ENCODE results near the gene PRKAG2.
"Not testable (repeated sequence)": the region's sequence is repeated elsewhere in the genome, so short reads cannot be mapped to it uniquely, and the experiment has no call there.

The PRKAG2 gene

GRCh38 chr7:151883857-151884256 lies 6.9 kb upstream of the PRKAG2 start:
- DNase-seq, result no peak

- DNase-seq, result no peak
Observed at GRCh38 chr7:151882734-151883133, 5.8 kb upstream of the PRKAG2 start.

GRCh38 chr7:151880688-151881087 lies 3.8 kb upstream of the PRKAG2 start:
- DNase-seq, result no peak

- no peak for DNase-seq
Observed at GRCh38 chr7:151877911-151878835, 1.3 kb upstream of the PRKAG2 start.

GRCh38 chr7:151875942-151876898 lies 695 bp downstream of the PRKAG2 start:
- DNase-seq, result peak; percentile 58 to 59

GRCh38 chr7:151874479-151874878 lies 2.4 kb downstream of the PRKAG2 start:
- DNase-seq, result not testable (repeated sequence)

- no peak for DNase-seq
Observed at GRCh38 chr7:151873402-151873965, 3.4 kb downstream of the PRKAG2 start.

- no peak for DNase-seq
Observed at GRCh38 chr7:151872531-151873401, 4.1 kb downstream of the PRKAG2 start.

GRCh38 chr7:151871904-151872303 lies 5.0 kb downstream of the PRKAG2 start:
- no peak for DNase-seq

- no peak for DNase-seq
Observed at GRCh38 chr7:151871189-151871735, 5.7 kb downstream of the PRKAG2 start.

- no peak for DNase-seq
Observed at GRCh38 chr7:151869968-151870918, 6.7 kb downstream of the PRKAG2 start.

GRCh38 chr7:151869455-151869854 lies 7.5 kb downstream of the PRKAG2 start:
- no peak for DNase-seq

- DNase-seq, result no peak
Observed at GRCh38 chr7:151869109-151869428, 7.8 kb downstream of the PRKAG2 start.

GRCh38 chr7:151868396-151869108 lies 8.4 kb downstream of the PRKAG2 start:
- DNase-seq, result no peak

- DNase-seq, result no peak
Observed at GRCh38 chr7:151867912-151868311, 9.0 kb downstream of the PRKAG2 start.

- DNase-seq, result no peak
Observed at GRCh38 chr7:151866761-151867655, 9.9 kb downstream of the PRKAG2 start.

GRCh38 chr7:151866028-151866427 lies 10.9 kb downstream of the PRKAG2 start:
- DNase-seq, result no peak

GRCh38 chr7:151865070-151865670 lies 11.7 kb downstream of the PRKAG2 start:
- no peak for DNase-seq

GRCh38 chr7:151864561-151864960 lies 12.4 kb downstream of the PRKAG2 start:
- no peak for DNase-seq

All from hippocampal formation (tissue), 2 donors.